ENCODE data around the gene PSMG3. TPM values are rescaled to one million over a fixed set of nuclear protein-coding genes. Genes with fewer than 3 reads are reported as not detected.

Gene PSMG3
- total and polyA plus RNA-seq, 2 donors: 56.0 to 85.2 TPM

GRCh38 chr7:1542329-1542728 lies 27.5 kb downstream of the PSMG3 start:
- H3K36me3 ChIP-seq (ENCODE audit: control insufficient read depth in 2 of 2, insufficient read depth in 2 of 2, low read length in 1 of 2): peaks cover 79 to 93% of the 10 kb centered on the region in 2 donors
- H3K27ac ChIP-seq (ENCODE audit: low read depth in 1 of 2, low read length in 1 of 2): no peak overlapping the region
- no peak overlapping the region for H3K4me3 ChIP-seq (ENCODE audit: low read length in 2 of 2)
- no peak for DNase-seq (ENCODE audit: low read depth in 6 of 9, low spot score in 9 of 9)
- 98% methylated on average over 21 of the region's 21 CpGs for WGBS
- H3K9me3 ChIP-seq (ENCODE audit: control insufficient read depth in 2 of 2, insufficient read depth in 1 of 2, low read length in 1 of 2): peaks cover 0 to 3% of the 10 kb centered on the region in 2 donors
- peaks cover 0 to 12% of the 10 kb centered on the region in 2 donors for H3K4me1 ChIP-seq (ENCODE audit: control insufficient read depth in 2 of 2, insufficient read depth in 2 of 2, low read length in 2 of 2)
- peaks cover 0 to 3% of the 10 kb centered on the region in 2 donors for H3K27me3 ChIP-seq (ENCODE audit: control insufficient read depth in 2 of 2, insufficient read depth in 1 of 2, low read length in 1 of 2)

- Histone ChIP-seq H3K27me3 (ENCODE audit: control insufficient read depth in 2 of 2, insufficient read depth in 1 of 2, low read length in 1 of 2) (peaks cover 0 to 6% of the 10 kb centered on the region in 2 donors), H3K4me3 (ENCODE audit: low read length in 2 of 2) (no peak overlapping the region), H3K4me1 (ENCODE audit: control insufficient read depth in 2 of 2, insufficient read depth in 2 of 2, low read length in 2 of 2) (peaks cover 3 to 19% of the 10 kb centered on the region in 2 donors), H3K27ac (ENCODE audit: low read depth in 1 of 2, low read length in 1 of 2) (no peak overlapping the region), H3K36me3 (ENCODE audit: control insufficient read depth in 2 of 2, insufficient read depth in 2 of 2, low read length in 1 of 2) (peaks cover 87 to 100% of the 10 kb centered on the region in 2 donors), H3K9me3 (ENCODE audit: control insufficient read depth in 2 of 2, insufficient read depth in 1 of 2, low read length in 1 of 2) (peaks cover 0 to 3% of the 10 kb centered on the region in 2 donors)
- WGBS: 97% methylated on average over 33 of the region's 33 CpGs
- no peak for DNase-seq (ENCODE audit: low read depth in 6 of 9, low spot score in 9 of 9)
Observed at GRCh38 chr7:1541431-1542162, 28.2 kb downstream of the PSMG3 start.

- Histone ChIP-seq H3K36me3 (ENCODE audit: control insufficient read depth in 2 of 2, insufficient read depth in 2 of 2, low read length in 1 of 2) (peaks cover 94 to 100% of the 10 kb centered on the region in 2 donors), H3K9me3 (ENCODE audit: control insufficient read depth in 2 of 2, insufficient read depth in 1 of 2, low read length in 1 of 2) (peaks cover 0 to 3% of the 10 kb centered on the region in 2 donors), H3K27ac (ENCODE audit: low read depth in 1 of 2, low read length in 1 of 2) (no peak overlapping the region), H3K4me1 (ENCODE audit: control insufficient read depth in 2 of 2, insufficient read depth in 2 of 2, low read length in 2 of 2) (peaks cover 6 to 27% of the 10 kb centered on the region in 2 donors), H3K4me3 (ENCODE audit: low read length in 2 of 2) (no peak overlapping the region), H3K27me3 (ENCODE audit: control insufficient read depth in 2 of 2, insufficient read depth in 1 of 2, low read length in 1 of 2) (peaks cover 0 to 6% of the 10 kb centered on the region in 2 donors)
- no peak for DNase-seq (ENCODE audit: low read depth in 6 of 9, low spot score in 9 of 9)
- WGBS: 97% methylated on average over 31 of the region's 31 CpGs
Observed at GRCh38 chr7:1540776-1541271, 29.0 kb downstream of the PSMG3 start.

- Histone ChIP-seq H3K9me3 (ENCODE audit: control insufficient read depth in 2 of 2, insufficient read depth in 1 of 2, low read length in 1 of 2) (peaks cover 0 to 3% of the 10 kb centered on the region in 2 donors), H3K27ac (ENCODE audit: low read depth in 1 of 2, low read length in 1 of 2) (no peak overlapping the region), H3K4me1 (ENCODE audit: control insufficient read depth in 2 of 2, insufficient read depth in 2 of 2, low read length in 2 of 2) (peaks cover 6 to 34% of the 10 kb centered on the region in 2 donors), H3K36me3 (ENCODE audit: control insufficient read depth in 2 of 2, insufficient read depth in 2 of 2, low read length in 1 of 2) (peaks cover 96 to 100% of the 10 kb centered on the region in 2 donors), H3K27me3 (ENCODE audit: control insufficient read depth in 2 of 2, insufficient read depth in 1 of 2, low read length in 1 of 2) (peaks cover 0 to 6% of the 10 kb centered on the region in 2 donors), H3K4me3 (ENCODE audit: low read length in 2 of 2) (no peak overlapping the region)
- no peak for DNase-seq (ENCODE audit: low read depth in 6 of 9, low spot score in 9 of 9)
- WGBS: 98% methylated on average over 73 of the region's 73 CpGs
Observed at GRCh38 chr7:1539882-1540775, 29.7 kb downstream of the PSMG3 start.

GRCh38 chr7:1539181-1539881 lies 30.5 kb downstream of the PSMG3 start:
- Histone ChIP-seq H3K27ac (ENCODE audit: low read depth in 1 of 2, low read length in 1 of 2) (no peak overlapping the region), H3K4me3 (ENCODE audit: low read length in 2 of 2) (no peak overlapping the region), H3K9me3 (ENCODE audit: control insufficient read depth in 2 of 2, insufficient read depth in 1 of 2, low read length in 1 of 2) (peaks cover 0 to 3% of the 10 kb centered on the region in 2 donors), H3K36me3 (ENCODE audit: control insufficient read depth in 2 of 2, insufficient read depth in 2 of 2, low read length in 1 of 2) (peaks cover 97 to 100% of the 10 kb centered on the region in 2 donors), H3K4me1 (ENCODE audit: control insufficient read depth in 2 of 2, insufficient read depth in 2 of 2, low read length in 2 of 2) (peaks cover 6 to 38% of the 10 kb centered on the region in 2 donors), H3K27me3 (ENCODE audit: control insufficient read depth in 2 of 2, insufficient read depth in 1 of 2, low read length in 1 of 2) (peaks cover 0 to 6% of the 10 kb centered on the region in 2 donors)
- 95% methylated on average over 36 of the region's 36 CpGs for WGBS
- DNase-seq (ENCODE audit: low read depth in 6 of 9, low spot score in 9 of 9): no peak

- 87% methylated on average over 25 of the region's 25 CpGs for WGBS
- no peak overlapping the region for H3K4me3 ChIP-seq (ENCODE audit: low read length in 2 of 2)
- peaks cover 0 to 8% of the 10 kb centered on the region in 2 donors for H3K27me3 ChIP-seq (ENCODE audit: control insufficient read depth in 2 of 2, insufficient read depth in 1 of 2, low read length in 1 of 2)
- peaks cover 0 to 3% of the 10 kb centered on the region in 2 donors for H3K9me3 ChIP-seq (ENCODE audit: control insufficient read depth in 2 of 2, insufficient read depth in 1 of 2, low read length in 1 of 2)
- peaks cover 12 to 45% of the 10 kb centered on the region in 2 donors for H3K4me1 ChIP-seq (ENCODE audit: control insufficient read depth in 2 of 2, insufficient read depth in 2 of 2, low read length in 2 of 2)
- no peak overlapping the region for H3K27ac ChIP-seq (ENCODE audit: low read depth in 1 of 2, low read length in 1 of 2)
- peaks cover 97 to 100% of the 10 kb centered on the region in 2 donors for H3K36me3 ChIP-seq (ENCODE audit: control insufficient read depth in 2 of 2, insufficient read depth in 2 of 2, low read length in 1 of 2)
- no peak for DNase-seq (ENCODE audit: low read depth in 6 of 9, low spot score in 9 of 9)
Observed at GRCh38 chr7:1538544-1539180, 31.2 kb downstream of the PSMG3 start.

GRCh38 chr7:1537535-1538412 lies 32.1 kb downstream of the PSMG3 start:
- peak overlapping the region; percentile 24 to 74 for H3K27ac ChIP-seq (ENCODE audit: low read depth in 1 of 2, low read length in 1 of 2)
- H3K4me3 ChIP-seq (ENCODE audit: low read length in 2 of 2): no peak overlapping the region
- WGBS: 91% methylated on average over 56 of the region's 56 CpGs
- H3K27me3 ChIP-seq (ENCODE audit: control insufficient read depth in 2 of 2, insufficient read depth in 1 of 2, low read length in 1 of 2): peaks cover 0 to 8% of the 10 kb centered on the region in 2 donors
- DNase-seq (ENCODE audit: low read depth in 6 of 9, low spot score in 9 of 9): no peak
- peaks cover 0 to 10% of the 10 kb centered on the region in 2 donors for H3K9me3 ChIP-seq (ENCODE audit: control insufficient read depth in 2 of 2, insufficient read depth in 1 of 2, low read length in 1 of 2)
- H3K36me3 ChIP-seq (ENCODE audit: control insufficient read depth in 2 of 2, insufficient read depth in 2 of 2, low read length in 1 of 2): peaks cover 99% of the 10 kb centered on the region in 2 donors
- H3K4me1 ChIP-seq (ENCODE audit: control insufficient read depth in 2 of 2, insufficient read depth in 2 of 2, low read length in 2 of 2): peaks cover 17 to 54% of the 10 kb centered on the region in 2 donors
